OCI-LY7 (cell line): ENCODE data around the gene ABCA2.

Source experiments
- CTCF ChIP-seq: fragments of 200-600 bp; sonication (generic); conservative IDR thresholded peaks from 2 replicates; pipeline ENCODE4 v1.5.1; 2014; ENCODE audit warnings: mild to moderate bottlenecking, antibody characterized with exemption, low read length, moderate library complexity, mixed read lengths
- EZH2phosphoT487 ChIP-seq: fragments of 200-600 bp; sonication (generic); IDR thresholded peaks from 2 replicates; pipeline ENCODE4 v1.6.1; 2018; ENCODE audit warnings: low read depth, borderline replicate concordance, mild to moderate bottlenecking, mixed run types, antibody characterized with exemption, low read length, moderate library complexity, mixed read lengths

GRCh38 chr9:136964833-136965422, 63.1 kb downstream of the ABCA2 start:
- TF ChIP-seq CTCF (no peak), EZH2phosphoT487 (no peak)
